Right lobe of liver (tissue), 6 donors: ENCODE measurements around the gene TEDC2. TPM values are rescaled to one million over a fixed set of nuclear protein-coding genes. Genes with fewer than 3 reads are reported as not detected.
A peak's percentile ranks its signal among the peaks of the same experiment; 100 is the strongest.

ENCODE experiments used
- ATAC-seq, 4 donors: fragments of 200-7000 bp; cut with Tn5 transposase; one replicate each; pipeline ENCODE4 v1.9.1; 2020; ENCODE audit warnings: mild to moderate bottlenecking in 4 of 4, moderate library complexity in 4 of 4
- DNase-seq, 3 donors: peaks; one replicate each; pipeline ENCODE4 v3.0.0-alpha.2; 2020
- H3K27ac ChIP-seq, 3 donors: fragments of 200-600 bp; one replicate each; pipeline ENCODE4 v1.8.0; 2022
- H3K27me3 ChIP-seq, 2 donors: fragments of 200-600 bp; one replicate each; pipeline ENCODE4 v1.8.0; 2022
- H3K36me3 ChIP-seq, 4 donors: fragments of 200-600 bp; sonication (generic) in 1 of 4; one replicate each; pipeline versions ENCODE4 v1.5.1 to v1.8.0; 2017 to 2022; ENCODE audit warnings: control low read depth in 1 of 4
- H3K4me1 ChIP-seq, 4 donors: fragments of 200-600 bp; sonication (generic) in 1 of 4; one replicate each; pipeline versions ENCODE4 v1.5.1 to v1.8.0; 2017 to 2022; ENCODE audit warnings: control low read depth in 1 of 4
- H3K4me3 ChIP-seq, 3 donors: fragments of 200-600 bp; one replicate each; pipeline ENCODE4 v1.8.0; 2022
- H3K9me3 ChIP-seq, 4 donors: fragments of 200-600 bp; sonication (generic) in 1 of 4; one replicate each; pipeline versions ENCODE4 v1.5.1 to v1.8.0; 2017 to 2022; ENCODE audit warnings: control low read depth in 1 of 4
- CTCF ChIP-seq, 4 donors: fragments of 200-600 bp in 3 of 4; fragments of 450-650 bp in 1 of 4; IDR thresholded peaks; one replicate each; pipeline versions ENCODE4 v1.5.1 to v1.8.0; 2016 to 2022; ENCODE audit warnings: antibody characterized with exemption in 4 of 4, mild to moderate bottlenecking in 2 of 4
- POLR2A ChIP-seq: fragments of 450-650 bp; IDR thresholded peaks from one replicate; pipeline ENCODE4 v1.6.1; 2017; ENCODE audit warnings: antibody characterized with exemption, mild to moderate bottlenecking
- WGBS: methylation state at CpG from one replicate; pipeline ENCODE4 v1.1.6; 2018; ENCODE audit warnings: low coverage, low lambda C conversion rate; ENCODE audit not compliant: insufficient coverage; ENCODE audit errors: missing lambda C conversion rate; 5-methylcytosine and 5-hydroxymethylcytosine counted together
- intact Hi-C, 2 donors: fragments of 100-400 bp; cut with DNase I; formaldehyde crosslinking; loops; one replicate each; pipeline versions ENCODE4 v1.11.2 to v1.14.1; 2022
- total RNA-seq, 6 experiments: library from RNA; depleted of rRNA in 2 of 6; stranded (reverse); fragments of >200 nt in 2 of 6; fragmentation: NEBNext Ultra II Directional in 3 of 6; extraction: Animal tissue kit (Norgen Biotek cat#: 25700) in 3 of 6; gene quantifications; one replicate each; pipeline versions ENCODE4 v1.1.0 to v1.2.4, GENCODE V29; 2016 to 2023
- donor health status: DM: no; HTN: yes; CAD: no.
- donor health status: DM: no; HTN: no; CAD: no.
- donor health status: DM: no; HTN: no; CAD: no.
- donor health status: DM: no; HTN: yes; CAD: no.
- donor health status: DM: no; HTN: yes; CAD: no.

The TEDC2 gene
- total RNA-seq, 6 experiments from 2014 or later, result 0.35 to 2.8 (median 0.87) TPM

- no peaks in the 10 kb centered on the region for H3K36me3 ChIP-seq
- DNase-seq, result peak; percentile 66 to 69 (median 68)
- H3K27me3 ChIP-seq, result no peaks in the 10 kb centered on the region
- peak; percentile 42 to 65 (median 50) for ATAC-seq
- H3K9me3 ChIP-seq, result no peaks in the 10 kb centered on the region
- intact Hi-C loops, result no loop called here
- no peak for TF ChIP-seq POLR2A
- peak; percentile 14 to 63 (median 40) for TF ChIP-seq CTCF (IDR thresholded peaks at IDR 0.05)
- peaks cover 0 to 64% (median 24%) of the 10 kb centered on the region in 4 donors for H3K4me1 ChIP-seq
- WGBS, result no CpG with 5 or more reads among the region's 100 CpGs
- peak overlapping the region; percentile 77 to 87 (median 77) for H3K27ac ChIP-seq
- H3K4me3 ChIP-seq, result peak overlapping the region; percentile 76 to 89 (median 79)
Measured at GRCh38 chr16:2473999-2474876, 14.3 kb downstream of the TEDC2 start.

GRCh38 chr16:2474877-2475412, 15.0 kb downstream of the TEDC2 start, which contains the start of gene TBC1D24:
Gene TBC1D24, plus strand, starts transcription at chr16:2475127. Its CDS starts 21,022 bp downstream, at chr16:2496149.
- peak; percentile 72 for TF ChIP-seq POLR2A
- TF ChIP-seq CTCF (IDR thresholded peaks at IDR 0.05), result no peak
- peaks cover 0 to 61% (median 24%) of the 10 kb centered on the region in 4 donors for H3K4me1 ChIP-seq
- no peaks in the 10 kb centered on the region for H3K36me3 ChIP-seq
- H3K27me3 ChIP-seq, result no peaks in the 10 kb centered on the region
- no peaks in the 10 kb centered on the region for H3K9me3 ChIP-seq
- intact Hi-C loops, result no loop called here
- 0% methylated on average over 5 of the region's 77 CpGs for WGBS
- peak within 1 kb of the TSS; percentile 77 to 87 (median 77) for H3K27ac ChIP-seq
- peak within 1 kb of the TSS; percentile 76 to 89 (median 79) for H3K4me3 ChIP-seq
- ATAC-seq (peak; percentile 65 to 77 (median 70)), DNase-seq (peak; percentile 90 to 91 (median 91))

GRCh38 chr16:2475413-2476344, 15.8 kb downstream of the TEDC2 start:
- 25% methylated on average over 15 of the region's 55 CpGs for WGBS
- intact Hi-C loops, result no loop called here
- Histone ChIP-seq H3K36me3 (no peaks in the 10 kb centered on the region), H3K27ac (peak overlapping the region in 1 of 3 donors; percentile 77), H3K9me3 (no peaks in the 10 kb centered on the region), H3K4me3 (peak overlapping the region; percentile 60 to 89 (median 66)), H3K27me3 (no peaks in the 10 kb centered on the region), H3K4me1 (peaks cover 0 to 61% (median 24%) of the 10 kb centered on the region in 4 donors)
- TF ChIP-seq CTCF (IDR thresholded peaks at IDR 0.05), result no peak
- ATAC-seq, result peak; percentile 9 to 40 (median 31)
- peak in 1 of 3 donors; percentile 64 for DNase-seq

- no peak for TF ChIP-seq CTCF (IDR thresholded peaks at IDR 0.05)
- TF ChIP-seq POLR2A, result no peak
- DNase-seq (no peak), ATAC-seq (no peak)
- 74% methylated on average over 7 of the region's 9 CpGs for WGBS
- Histone ChIP-seq H3K27me3 (no peaks in the 10 kb centered on the region), H3K4me1 (peaks cover 0 to 57% (median 23%) of the 10 kb centered on the region in 4 donors), H3K9me3 (no peaks in the 10 kb centered on the region), H3K4me3 (peak overlapping the region in 1 of 3 donors; percentile 66), H3K27ac (peak overlapping the region in 1 of 3 donors; percentile 77), H3K36me3 (no peaks in the 10 kb centered on the region)
- intact Hi-C loops, result no loop called here
Measured at GRCh38 chr16:2476345-2476720, 16.4 kb downstream of the TEDC2 start.
